Astrocyte of the spinal cord (primary cell): ENCODE data around the gene GKN2.

Experiments used
- DNase-seq: peaks from one replicate; pipeline ENCODE4 v3.0.0; 2011; ENCODE audit warnings: low read depth, low spot score
- H3K4me3 ChIP-seq: 2 replicates; pipeline ENCODE4 v1.5.1; 2011; ENCODE audit warnings: low read depth, mild to moderate bottlenecking, low read length, moderate library complexity
- in situ Hi-C: cut with HindIII; loops from 2 replicates; pipeline ENCODE4 v1.10.0; 2017; ENCODE audit warnings: low sequenced_read_pairs
- TF ChIP-seq, protein P1 (sequence below): IDR thresholded peaks from 2 replicates; pipeline ENCODE4 v1.5.1; 2012; ENCODE audit warnings: low read depth, mild to moderate bottlenecking, low read length, inconsistent platforms

The GKN2 gene

DNA sequence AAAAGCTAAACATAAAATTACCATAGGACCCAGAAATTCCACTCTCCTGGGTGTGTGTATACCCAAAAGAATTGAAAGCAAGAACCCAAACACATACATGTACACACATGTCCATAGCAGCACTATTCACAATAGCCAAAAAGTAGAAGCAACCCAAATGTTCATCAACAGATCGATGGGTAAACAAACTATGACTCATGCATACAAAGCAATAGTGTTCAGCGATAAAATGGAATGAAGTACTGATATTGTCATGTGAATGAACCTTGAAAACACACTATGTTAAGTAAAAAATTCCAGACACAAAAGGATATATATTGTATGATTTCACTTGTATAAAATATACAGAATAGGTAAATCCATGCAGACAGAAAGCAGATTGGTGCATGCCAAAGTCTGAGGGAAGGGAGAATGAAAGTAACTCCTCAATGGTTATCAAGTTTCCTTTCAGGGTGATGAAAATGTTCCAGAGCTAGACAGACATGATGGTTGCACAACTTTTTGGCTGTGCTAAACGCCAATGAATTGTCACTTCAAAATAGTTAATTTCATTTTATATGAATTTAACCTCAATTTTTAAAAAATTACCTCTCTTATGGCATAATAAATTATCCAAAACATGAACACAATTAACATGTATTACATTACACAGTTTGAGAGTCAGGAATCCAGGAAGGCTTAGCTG lies 35.5 kb downstream of the GKN2 start:
- no peak for DNase-seq
- no peak overlapping the region for H3K4me3 ChIP-seq
- in situ Hi-C loops = no loop called here
- TF ChIP-seq, protein P1, sequence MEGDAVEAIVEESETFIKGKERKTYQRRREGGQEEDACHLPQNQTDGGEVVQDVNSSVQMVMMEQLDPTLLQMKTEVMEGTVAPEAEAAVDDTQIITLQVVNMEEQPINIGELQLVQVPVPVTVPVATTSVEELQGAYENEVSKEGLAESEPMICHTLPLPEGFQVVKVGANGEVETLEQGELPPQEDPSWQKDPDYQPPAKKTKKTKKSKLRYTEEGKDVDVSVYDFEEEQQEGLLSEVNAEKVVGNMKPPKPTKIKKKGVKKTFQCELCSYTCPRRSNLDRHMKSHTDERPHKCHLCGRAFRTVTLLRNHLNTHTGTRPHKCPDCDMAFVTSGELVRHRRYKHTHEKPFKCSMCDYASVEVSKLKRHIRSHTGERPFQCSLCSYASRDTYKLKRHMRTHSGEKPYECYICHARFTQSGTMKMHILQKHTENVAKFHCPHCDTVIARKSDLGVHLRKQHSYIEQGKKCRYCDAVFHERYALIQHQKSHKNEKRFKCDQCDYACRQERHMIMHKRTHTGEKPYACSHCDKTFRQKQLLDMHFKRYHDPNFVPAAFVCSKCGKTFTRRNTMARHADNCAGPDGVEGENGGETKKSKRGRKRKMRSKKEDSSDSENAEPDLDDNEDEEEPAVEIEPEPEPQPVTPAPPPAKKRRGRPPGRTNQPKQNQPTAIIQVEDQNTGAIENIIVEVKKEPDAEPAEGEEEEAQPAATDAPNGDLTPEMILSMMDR = no peak

DNA sequence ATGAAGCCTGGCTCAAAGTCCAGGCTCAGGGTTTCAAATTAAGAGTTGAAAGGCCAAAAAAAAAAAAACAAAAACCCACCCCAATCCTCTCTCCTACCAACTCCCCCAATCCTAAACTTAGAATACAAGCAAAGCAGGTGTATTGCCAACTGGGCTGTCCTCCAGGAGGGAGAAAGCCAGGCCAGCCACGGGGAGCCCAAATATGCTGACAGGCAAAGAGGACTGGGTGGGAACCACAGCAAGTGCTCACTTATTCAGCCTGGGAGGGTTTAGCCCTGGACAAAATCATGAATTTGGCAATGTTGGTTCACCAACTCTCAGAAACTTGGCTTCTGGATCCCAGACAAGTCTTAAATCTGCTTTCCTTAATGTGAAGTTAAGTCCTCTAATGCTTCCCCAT lies 36.5 kb downstream of the GKN2 start:
- TF ChIP-seq, protein P1 = no peak
- no peak overlapping the region for H3K4me3 ChIP-seq
- in situ Hi-C loops = no loop called here
- no peak for DNase-seq

DNA sequence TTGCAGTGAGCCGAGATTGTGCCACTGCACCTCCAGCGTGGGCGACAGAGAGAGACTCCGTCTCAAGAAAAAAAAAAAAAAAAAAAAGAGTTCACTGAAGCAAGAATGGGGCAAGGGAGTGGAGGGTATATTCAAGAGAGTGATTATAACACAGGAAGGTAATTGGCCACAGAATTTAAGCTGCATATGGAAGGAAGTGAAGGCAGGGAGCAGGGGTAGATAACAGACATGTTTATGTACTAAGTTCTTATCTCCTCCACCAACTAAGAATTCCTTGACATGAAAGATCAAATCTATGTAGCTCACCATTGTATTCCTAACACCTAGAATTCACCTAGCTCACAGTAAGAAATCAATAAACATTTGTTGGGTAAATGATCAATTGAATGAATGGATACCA lies 37.3 kb downstream of the GKN2 start:
- DNase-seq = no peak
- no peak overlapping the region for H3K4me3 ChIP-seq
- TF ChIP-seq, protein P1 = no peak
- in situ Hi-C loops = no loop called here

DNA sequence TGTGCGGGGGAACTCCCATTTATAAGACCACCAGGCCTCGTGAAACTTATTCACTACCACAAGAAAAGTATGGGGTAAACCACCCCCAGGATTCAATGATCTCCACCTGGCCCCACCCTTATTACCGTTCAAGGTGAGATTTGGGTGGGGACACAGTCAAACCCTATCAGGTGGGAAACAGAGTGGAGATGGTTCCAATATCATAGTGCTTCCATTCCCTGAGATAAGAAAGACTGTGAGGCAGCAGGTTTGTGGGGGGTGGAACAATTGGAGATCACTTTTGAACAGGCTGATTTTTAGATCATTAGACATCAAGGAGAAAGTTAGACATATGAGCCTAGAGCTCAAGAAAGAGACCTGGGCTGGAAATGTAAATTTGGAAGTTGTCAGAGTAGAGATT lies 39.3 kb downstream of the GKN2 start:
- DNase-seq = no peak
- in situ Hi-C loops = no loop called here
- TF ChIP-seq, protein P1 = no peak

DNA sequence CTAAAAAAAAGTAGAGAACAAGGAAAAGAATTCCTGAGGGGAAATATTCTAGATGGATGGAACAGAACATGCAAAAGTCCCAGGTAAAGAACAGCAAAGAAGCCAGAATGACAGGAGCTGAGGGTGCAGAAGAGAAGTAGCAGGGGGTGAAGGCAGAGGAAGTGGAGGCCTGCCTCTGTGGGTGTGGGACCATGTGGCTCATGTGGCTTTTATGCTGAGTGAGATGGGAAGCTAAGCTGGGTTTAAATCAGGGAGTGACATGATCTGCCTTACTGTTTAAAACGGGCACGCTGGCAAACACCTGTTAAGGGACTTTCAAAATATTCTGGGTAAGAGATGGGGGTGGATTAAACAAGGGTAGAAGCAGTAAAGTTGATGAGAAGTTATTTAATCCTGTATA lies 40.0 kb downstream of the GKN2 start:
- no peak overlapping the region for H3K4me3 ChIP-seq
- no peak for DNase-seq

More for the DNA sequence above, 39.3 kb downstream of the GKN2 start:
- H3K4me3 ChIP-seq = no peak overlapping the region

DNA sequence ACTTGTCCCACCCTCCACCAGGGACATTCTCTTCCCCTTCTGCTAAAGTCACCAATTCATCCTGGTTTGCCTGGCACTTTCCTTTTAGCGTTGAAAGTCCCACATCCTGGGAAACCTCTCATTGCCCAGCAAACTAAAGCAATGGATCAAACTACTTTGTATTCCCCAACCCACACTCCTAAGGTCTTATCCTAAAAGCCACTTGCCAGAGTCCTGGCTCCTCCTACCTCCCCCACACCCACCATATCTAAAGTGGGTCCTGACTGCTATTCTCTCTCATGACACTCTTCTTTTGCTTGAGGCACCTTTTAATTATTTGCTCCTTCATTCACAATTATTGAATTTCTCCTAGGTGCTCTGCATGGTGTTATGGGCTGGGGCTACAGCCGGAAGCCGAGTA lies 40.6 kb downstream of the GKN2 start:
- TF ChIP-seq, protein P1 = no peak
- no peak for DNase-seq
- no peak overlapping the region for H3K4me3 ChIP-seq
- in situ Hi-C loops = no loop called here

More for the DNA sequence above, 40.0 kb downstream of the GKN2 start:
- in situ Hi-C loops = no loop called here
- TF ChIP-seq, protein P1 = no peak
